GM18909 (cell line): ENCODE measurements around the gene TSFM.

Experiments used
- ATAC-seq: cut with Tn5 transposase; IDR thresholded peaks from one replicate; pipeline ENCODE4 v1.9.1; 2021; ENCODE audit warnings: mild to moderate bottlenecking; ENCODE audit not compliant: unreplicated experiment, poor library complexity

TSFM gene

GRCh38 chr12:57782608-57783465 is at the start of gene TSFM:
Gene TSFM, plus strand, starts transcription at chr12:57782787. Its CDS starts 15 bp downstream, at chr12:57782802.
- peak; percentile 90 for ATAC-seq

- no peak for ATAC-seq
Observed at GRCh38 chr12:57733928-57734327, 48.7 kb upstream of the TSFM start.

- no peak for ATAC-seq
Observed at GRCh38 chr12:57734591-57734990, 48.0 kb upstream of the TSFM start.

- no peak for ATAC-seq
Observed at GRCh38 chr12:57735198-57735855, 47.3 kb upstream of the TSFM start.

GRCh38 chr12:57735952-57736740 is 46.4 kb upstream of the TSFM start:
- no peak for ATAC-seq

- no peak for ATAC-seq
Observed at GRCh38 chr12:57736741-57737466, 45.7 kb upstream of the TSFM start.

- ATAC-seq: no peak
Observed at GRCh38 chr12:57737467-57738460, 44.8 kb upstream of the TSFM start.

- no peak for ATAC-seq
Observed at GRCh38 chr12:57738661-57739237, 43.8 kb upstream of the TSFM start, which contains the start of gene AGAP2. Gene AGAP2, minus strand, starts transcription at chr12:57738742. Its CDS starts 496 bp downstream, at chr12:57738246.

- no peak for ATAC-seq
Observed at GRCh38 chr12:57739387-57739786, 43.2 kb upstream of the TSFM start.

- ATAC-seq: no peak
Observed at GRCh38 chr12:57739914-57740538, 42.6 kb upstream of the TSFM start.

- ATAC-seq: peak; percentile 56
Observed at GRCh38 chr12:57740656-57741412, 41.8 kb upstream of the TSFM start.

- ATAC-seq: no peak
Observed at GRCh38 chr12:57741413-57741789, 41.2 kb upstream of the TSFM start.

GRCh38 chr12:57741844-57742738 is 40.5 kb upstream of the TSFM start:
- ATAC-seq: peak; percentile 61

GRCh38 chr12:57743769-57744168 is 38.8 kb upstream of the TSFM start:
- ATAC-seq: no peak

GRCh38 chr12:57744194-57744776 is 38.3 kb upstream of the TSFM start:
- peak; percentile 36 for ATAC-seq
